OCI-LY1 (cell line): ENCODE measurements around the gene LPO.

Experiments
- EZH2 ChIP-seq: fragments of 200-600 bp; sonication (generic), shearing (Covaris generic); IDR thresholded peaks from 2 replicates; pipeline ENCODE4 v1.8.0; 2017; ENCODE audit warnings: borderline replicate concordance, mixed run types, mild to moderate bottlenecking, antibody characterized with exemption, low read length, moderate library complexity, mixed read lengths
- TF ChIP-seq, protein P1 (sequence below): fragments of 200-600 bp; sonication (generic), shearing (Covaris generic); IDR thresholded peaks from 2 replicates; pipeline ENCODE4 v1.5.1; 2017; ENCODE audit warnings: mild to moderate bottlenecking, antibody characterized with exemption, low read length, moderate library complexity, mixed read lengths

DNA sequence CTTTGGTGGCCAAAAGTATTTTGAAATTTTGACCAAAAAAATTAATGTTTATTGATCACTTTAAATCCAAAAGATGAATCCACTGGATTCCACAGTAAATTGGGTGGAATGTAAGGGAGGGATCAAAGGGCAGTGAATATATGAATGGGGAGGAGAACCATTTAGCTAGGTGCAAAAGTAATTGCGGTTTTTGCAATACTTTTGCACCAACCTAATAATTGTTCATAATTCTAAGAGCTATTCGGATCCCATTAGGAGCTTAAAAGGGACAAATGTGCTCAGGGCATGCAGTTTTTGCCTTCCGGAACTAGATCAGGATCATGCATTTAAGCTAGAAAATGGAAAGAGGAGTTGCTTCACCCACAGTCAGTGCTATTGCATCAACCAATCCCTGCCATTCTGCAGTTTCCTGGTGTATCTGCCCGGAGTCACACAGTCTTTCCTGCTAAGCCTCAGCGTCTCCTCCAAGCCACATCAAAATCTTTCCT, at the start of gene LPO:
- TF ChIP-seq, protein P1, sequence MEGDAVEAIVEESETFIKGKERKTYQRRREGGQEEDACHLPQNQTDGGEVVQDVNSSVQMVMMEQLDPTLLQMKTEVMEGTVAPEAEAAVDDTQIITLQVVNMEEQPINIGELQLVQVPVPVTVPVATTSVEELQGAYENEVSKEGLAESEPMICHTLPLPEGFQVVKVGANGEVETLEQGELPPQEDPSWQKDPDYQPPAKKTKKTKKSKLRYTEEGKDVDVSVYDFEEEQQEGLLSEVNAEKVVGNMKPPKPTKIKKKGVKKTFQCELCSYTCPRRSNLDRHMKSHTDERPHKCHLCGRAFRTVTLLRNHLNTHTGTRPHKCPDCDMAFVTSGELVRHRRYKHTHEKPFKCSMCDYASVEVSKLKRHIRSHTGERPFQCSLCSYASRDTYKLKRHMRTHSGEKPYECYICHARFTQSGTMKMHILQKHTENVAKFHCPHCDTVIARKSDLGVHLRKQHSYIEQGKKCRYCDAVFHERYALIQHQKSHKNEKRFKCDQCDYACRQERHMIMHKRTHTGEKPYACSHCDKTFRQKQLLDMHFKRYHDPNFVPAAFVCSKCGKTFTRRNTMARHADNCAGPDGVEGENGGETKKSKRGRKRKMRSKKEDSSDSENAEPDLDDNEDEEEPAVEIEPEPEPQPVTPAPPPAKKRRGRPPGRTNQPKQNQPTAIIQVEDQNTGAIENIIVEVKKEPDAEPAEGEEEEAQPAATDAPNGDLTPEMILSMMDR: no peak
- TF ChIP-seq EZH2: no peak
